Effector memory CD4-positive, alpha-beta T cell (primary cell): Measurements from ENCODE around the gene DOK5.

Experiments
- DNase-seq, 3 donors: peaks; one replicate each; pipeline ENCODE4 v3.0.0-alpha.2; 2020
- H3K27ac ChIP-seq: 2 replicates; pipeline ENCODE4 v1.7.0; 2013; ENCODE audit warnings: mild to moderate bottlenecking, low read length, moderate library complexity; ENCODE audit not compliant: insufficient read depth, poor library complexity, severe bottlenecking
- H3K27me3 ChIP-seq: replicated peaks from 2 replicates; pipeline ENCODE4 v1.7.0; 2013; ENCODE audit warnings: mild to moderate bottlenecking, low read length; ENCODE audit not compliant: insufficient read depth, control insufficient read depth, poor library complexity, severe bottlenecking
- H3K36me3 ChIP-seq: 2 replicates; pipeline ENCODE4 v1.7.0; 2013; ENCODE audit warnings: mild to moderate bottlenecking, low read length, moderate library complexity; ENCODE audit not compliant: control insufficient read depth, insufficient read depth
- H3K4me1 ChIP-seq: 2 replicates; pipeline ENCODE4 v1.7.0; 2013; ENCODE audit warnings: low read length, mild to moderate bottlenecking; ENCODE audit not compliant: control insufficient read depth, insufficient read depth, poor library complexity, severe bottlenecking
- H3K4me3 ChIP-seq: 2 replicates; pipeline ENCODE4 v1.7.0; 2013; ENCODE audit warnings: low read length, low read depth, mild to moderate bottlenecking; ENCODE audit not compliant: insufficient read depth, poor library complexity, severe bottlenecking
- H3K9me3 ChIP-seq: 2 replicates; pipeline ENCODE4 v1.7.0; 2013; ENCODE audit warnings: mild to moderate bottlenecking, low read length, moderate library complexity; ENCODE audit not compliant: control insufficient read depth

Gene DOK5

DNA sequence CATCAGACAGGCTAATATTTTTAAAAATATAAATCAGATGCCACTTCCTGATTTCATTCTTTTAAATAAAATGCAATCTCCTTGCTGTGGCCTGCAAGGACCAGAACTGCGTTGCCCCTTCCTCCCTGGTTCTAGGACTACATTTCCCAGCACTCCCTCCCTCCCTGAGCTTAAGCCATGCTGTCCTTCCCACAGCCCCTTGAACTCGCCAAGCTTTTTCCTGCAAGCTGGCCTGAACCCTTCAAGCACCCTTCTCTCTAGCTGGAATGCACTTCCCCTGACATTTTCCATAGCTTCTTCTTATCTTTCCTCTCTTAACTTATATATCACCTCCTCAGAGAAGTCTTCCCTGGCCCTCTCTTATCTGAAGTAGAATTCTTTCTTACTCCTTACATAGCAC is 6.1 kb upstream of the DOK5 start:
- Histone ChIP-seq H3K27me3 (no peaks in the 10 kb centered on the region), H3K4me3 (no peak overlapping the region), H3K36me3 (no peaks in the 10 kb centered on the region), H3K9me3 (no peaks in the 10 kb centered on the region), H3K4me1 (no peaks in the 10 kb centered on the region), H3K27ac (no peak overlapping the region)
- DNase-seq = no peak

- H3K36me3 ChIP-seq = no peaks in the 10 kb centered on the region
- no peak overlapping the region for H3K27ac ChIP-seq
- no peaks in the 10 kb centered on the region for H3K27me3 ChIP-seq
- DNase-seq = no peak
- H3K4me3 ChIP-seq = no peak overlapping the region
- H3K9me3 ChIP-seq = no peaks in the 10 kb centered on the region
- H3K4me1 ChIP-seq = no peaks in the 10 kb centered on the region
These were observed 5.4 kb upstream of the DOK5 start for GRCh38 chr20:54469952-54470351.

- H3K4me3 ChIP-seq = no peak overlapping the region
These were observed 4.7 kb upstream of the DOK5 start for GRCh38 chr20:54470697-54471096.

DNA sequence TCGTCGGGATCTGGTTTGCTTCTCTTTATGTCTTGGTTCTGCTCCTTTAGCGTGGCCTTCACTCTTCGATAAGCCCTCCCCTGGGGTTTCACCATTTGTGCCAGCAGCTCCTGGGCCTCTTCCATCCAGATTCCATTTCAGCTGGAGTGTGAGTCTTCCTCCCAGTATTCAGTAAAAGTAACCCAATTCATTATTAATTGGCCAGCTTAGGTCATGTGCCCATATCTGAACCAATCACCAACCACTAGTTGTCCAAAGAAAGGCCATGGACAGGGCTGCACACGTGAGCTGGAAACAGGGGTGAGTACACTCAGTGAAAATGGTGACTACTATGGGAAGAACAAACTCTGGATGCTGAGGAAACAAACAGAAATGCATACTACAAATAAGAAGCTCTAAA is 2.8 kb upstream of the DOK5 start:
- peaks cover 8% of the 10 kb centered on the region for H3K27me3 ChIP-seq
- no peak overlapping the region for H3K27ac ChIP-seq
- H3K4me3 ChIP-seq = no peak overlapping the region
- H3K36me3 ChIP-seq = no peaks in the 10 kb centered on the region
- H3K4me1 ChIP-seq = no peaks in the 10 kb centered on the region
- no peak for DNase-seq
- no peaks in the 10 kb centered on the region for H3K9me3 ChIP-seq

More at GRCh38 chr20:54470697-54471096, 4.7 kb upstream of the DOK5 start:
- DNase-seq = no peak
- peaks cover 2% of the 10 kb centered on the region for H3K27me3 ChIP-seq
- H3K9me3 ChIP-seq = no peaks in the 10 kb centered on the region
- no peaks in the 10 kb centered on the region for H3K36me3 ChIP-seq
- no peaks in the 10 kb centered on the region for H3K4me1 ChIP-seq
- no peak overlapping the region for H3K27ac ChIP-seq

DNA sequence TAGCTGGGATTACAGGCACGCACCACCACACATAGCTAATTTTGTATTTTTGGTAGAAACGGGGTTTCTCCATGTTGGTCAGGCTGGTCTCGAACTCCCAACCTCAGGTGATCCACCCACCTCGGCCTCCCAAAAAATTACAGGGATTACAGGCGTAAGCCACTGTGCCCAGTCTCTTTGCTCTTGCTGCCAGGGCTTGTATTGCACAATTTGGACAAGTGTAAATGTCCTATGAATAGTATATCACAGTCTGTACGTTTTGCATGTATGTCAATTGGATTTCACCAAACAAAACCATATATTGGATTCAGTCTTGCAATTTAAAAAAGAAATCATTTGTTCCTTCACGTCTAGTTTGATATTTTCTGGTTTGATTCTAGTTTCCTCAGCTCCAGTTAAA is 2.1 kb upstream of the DOK5 start:
- peaks cover 8% of the 10 kb centered on the region for H3K27me3 ChIP-seq
- H3K36me3 ChIP-seq = no peaks in the 10 kb centered on the region
- no peak overlapping the region for H3K27ac ChIP-seq
- no peaks in the 10 kb centered on the region for H3K4me1 ChIP-seq
- DNase-seq = no peak
- H3K9me3 ChIP-seq = no peaks in the 10 kb centered on the region
- no peak overlapping the region for H3K4me3 ChIP-seq

GRCh38 chr20:54474046-54474445 is 1.3 kb upstream of the DOK5 start:
- no peak overlapping the region for H3K4me3 ChIP-seq
- no peak overlapping the region for H3K27ac ChIP-seq
- H3K36me3 ChIP-seq = no peaks in the 10 kb centered on the region
- no peak for DNase-seq
- H3K27me3 ChIP-seq = peaks cover 8% of the 10 kb centered on the region
- H3K4me1 ChIP-seq = no peaks in the 10 kb centered on the region
- H3K9me3 ChIP-seq = no peaks in the 10 kb centered on the region

DNA sequence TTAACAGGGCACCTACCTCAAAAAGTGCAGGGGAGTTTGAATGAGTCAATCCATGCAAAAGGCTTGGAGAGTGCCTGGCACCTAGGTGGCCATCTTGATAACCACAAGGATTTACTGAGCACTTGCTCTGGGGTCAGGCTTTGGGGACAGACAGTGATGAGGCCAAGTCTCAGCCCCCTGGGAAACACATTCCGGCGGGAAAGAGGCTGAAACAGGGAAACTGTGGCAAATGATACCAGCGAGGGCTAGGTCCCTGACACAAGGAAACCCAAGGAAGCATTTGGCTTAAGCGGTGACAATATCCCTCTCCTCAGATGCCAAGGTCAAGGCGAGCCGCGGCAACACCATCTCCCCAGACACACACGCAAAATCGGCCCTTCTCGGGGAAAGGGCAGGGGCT is 527 bp upstream of the DOK5 start:
- no peak for DNase-seq
- no peak overlapping the region for H3K27ac ChIP-seq
- H3K27me3 ChIP-seq = peaks cover 8% of the 10 kb centered on the region
- H3K36me3 ChIP-seq = no peaks in the 10 kb centered on the region
- H3K9me3 ChIP-seq = no peaks in the 10 kb centered on the region
- H3K4me3 ChIP-seq = no peak overlapping the region
- no peaks in the 10 kb centered on the region for H3K4me1 ChIP-seq

- no peak for DNase-seq
- Histone ChIP-seq H3K36me3 (no peaks in the 10 kb centered on the region), H3K27me3 (peaks cover 8% of the 10 kb centered on the region), H3K27ac (no peak overlapping the region), H3K4me3 (no peak overlapping the region), H3K4me1 (no peaks in the 10 kb centered on the region), H3K9me3 (no peaks in the 10 kb centered on the region)
These were observed 996 bp downstream of the DOK5 start for GRCh38 chr20:54476169-54477009.

DNA sequence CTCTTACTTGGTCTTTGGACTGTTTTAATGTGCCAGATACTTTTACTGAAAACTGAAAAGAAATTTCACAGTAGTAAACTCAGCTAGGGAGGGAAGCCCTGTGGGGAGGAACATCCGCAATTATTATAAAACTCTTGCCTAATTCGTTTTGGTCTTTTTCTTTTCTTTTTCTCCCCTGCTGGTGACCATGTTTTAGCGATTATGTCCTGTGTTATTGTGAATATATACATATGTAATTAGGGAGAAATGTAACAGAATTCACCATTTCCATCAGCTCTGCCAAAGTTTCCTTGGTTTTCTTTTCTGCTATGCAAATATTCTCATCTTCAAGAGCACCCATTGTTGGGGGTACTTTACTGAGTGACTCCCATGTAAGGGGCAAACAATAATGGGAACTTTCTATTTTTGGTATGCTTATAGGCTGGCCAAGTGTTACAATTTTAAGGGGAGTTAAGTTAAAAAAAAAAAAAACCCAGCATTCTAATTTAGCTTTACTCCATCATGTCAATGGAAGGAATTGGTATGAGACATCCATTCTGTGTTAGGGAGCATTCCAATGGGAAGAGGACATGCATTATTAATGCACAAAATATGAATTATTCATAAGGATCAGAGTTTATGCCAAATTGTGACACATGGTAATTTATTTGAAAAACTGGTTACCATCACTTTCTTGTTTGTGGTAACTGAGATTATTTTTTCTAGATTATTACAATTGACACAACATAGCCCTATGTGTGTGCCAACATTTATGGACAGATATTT is 2.0 kb downstream of the DOK5 start:
- Histone ChIP-seq H3K27me3 (peaks cover 8% of the 10 kb centered on the region), H3K36me3 (no peaks in the 10 kb centered on the region), H3K9me3 (no peaks in the 10 kb centered on the region), H3K4me1 (no peaks in the 10 kb centered on the region), H3K4me3 (no peak overlapping the region), H3K27ac (no peak overlapping the region)
- no peak for DNase-seq
